H9 (cell line): ENCODE results near the gene UPF2. TPM values are rescaled to one million over a fixed set of nuclear protein-coding genes. Genes with fewer than 3 reads are reported as not detected.

Experiments used
- DNase-seq: peaks from one replicate; pipeline ENCODE4 v3.0.0-alpha.2; 2017
- H2AFZ ChIP-seq: one replicate; pipeline ENCODE4 v1.6.1; 2013; ENCODE audit warnings: mild to moderate bottlenecking, low read length, control low read depth, moderate library complexity
- H2AK5ac ChIP-seq: 2 replicates; pipeline ENCODE4 v1.6.1; 2013; ENCODE audit warnings: low read length, control low read depth, mixed read lengths; ENCODE audit not compliant: insufficient read length
- H2BK120ac ChIP-seq: one replicate; pipeline ENCODE4 v1.6.1; 2013; ENCODE audit warnings: low read depth, mild to moderate bottlenecking, low read length, control low read depth, inconsistent platforms; ENCODE audit not compliant: poor library complexity, severe bottlenecking
- H2BK12ac ChIP-seq: 2 replicates; pipeline ENCODE4 v1.6.1; 2013; ENCODE audit warnings: low read length, control low read depth, mixed read lengths, low read depth; ENCODE audit not compliant: insufficient read length
- H2BK15ac ChIP-seq: 2 replicates; pipeline ENCODE4 v1.6.1; 2013; ENCODE audit warnings: low read depth, low read length, control low read depth
- H2BK20ac ChIP-seq: one replicate; pipeline ENCODE4 v1.6.1; 2013; ENCODE audit warnings: low read depth, mild to moderate bottlenecking, low read length, control low read depth, inconsistent platforms; ENCODE audit not compliant: poor library complexity, severe bottlenecking
- H2BK5ac ChIP-seq: 2 replicates; pipeline ENCODE4 v1.6.1; 2013; ENCODE audit warnings: low read length, control low read depth, mixed read lengths; ENCODE audit not compliant: insufficient read length
- H3K14ac ChIP-seq: 2 replicates; pipeline ENCODE4 v1.6.1; 2013; ENCODE audit warnings: low read length, control low read depth; ENCODE audit not compliant: insufficient read depth
- H3K18ac ChIP-seq: 2 replicates; pipeline ENCODE4 v1.6.1; 2013; ENCODE audit warnings: low read depth, mild to moderate bottlenecking, mixed read lengths, low read length, control low read depth; ENCODE audit not compliant: insufficient read length
- H3K23ac ChIP-seq: 2 replicates; pipeline ENCODE4 v1.6.1; 2013; ENCODE audit warnings: low read length, control low read depth, mixed read lengths, low read depth; ENCODE audit not compliant: insufficient read length
- H3K23me2 ChIP-seq: 2 replicates; pipeline ENCODE4 v1.6.1; 2013; ENCODE audit warnings: low read depth, mild to moderate bottlenecking, mixed read lengths, low read length, control low read depth; ENCODE audit not compliant: insufficient read length, poor library complexity, severe bottlenecking
- H3K27ac ChIP-seq: 2 replicates; pipeline ENCODE4 v1.5.1; 2013; ENCODE audit warnings: low read length, control low read depth, mixed read lengths, low read depth; ENCODE audit not compliant: insufficient read length
- H3K27me3 ChIP-seq: 2 replicates; pipeline ENCODE4 v1.6.1; 2013; ENCODE audit warnings: low read length, control low read depth, inconsistent platforms; ENCODE audit not compliant: insufficient read depth
- H3K4ac ChIP-seq: 2 replicates; pipeline ENCODE4 v1.6.1; 2013; ENCODE audit warnings: low read depth, mild to moderate bottlenecking, control low read depth, inconsistent platforms, low read length, moderate library complexity
- H3K4me1 ChIP-seq: 2 replicates; pipeline ENCODE4 v1.6.1; 2013; ENCODE audit warnings: low read length, control low read depth, inconsistent platforms; ENCODE audit not compliant: insufficient read depth
- H3K4me2 ChIP-seq: 2 replicates; pipeline ENCODE4 v1.6.1; 2013; ENCODE audit warnings: low read length, control low read depth, mixed read lengths; ENCODE audit not compliant: insufficient read length, insufficient read depth
- H3K56ac ChIP-seq: 2 replicates; pipeline ENCODE4 v1.6.1; 2013; ENCODE audit warnings: low read depth, mild to moderate bottlenecking, mixed read lengths, low read length, control low read depth; ENCODE audit not compliant: insufficient read length
- H3K79me1 ChIP-seq: 2 replicates; pipeline ENCODE4 v1.6.1; 2013; ENCODE audit warnings: low read depth, mild to moderate bottlenecking, moderate library complexity, low read length, control low read depth, inconsistent platforms; ENCODE audit not compliant: insufficient read depth, poor library complexity, severe bottlenecking
- H3K79me2 ChIP-seq: 2 replicates; pipeline ENCODE4 v1.6.1; 2013; ENCODE audit warnings: low read length, control low read depth, inconsistent platforms; ENCODE audit not compliant: insufficient read depth
- H3K9ac ChIP-seq: 2 replicates; pipeline ENCODE4 v1.6.1; 2013; ENCODE audit warnings: low read length, control low read depth, mixed read lengths; ENCODE audit not compliant: insufficient read length; ENCODE audit errors: extremely low read depth
- H3K9me3 ChIP-seq: one replicate; pipeline ENCODE4 v1.6.1; 2013; ENCODE audit warnings: low read depth, low read length, inconsistent platforms; ENCODE audit not compliant: control insufficient read depth
- H3T11ph ChIP-seq: one replicate; pipeline ENCODE4 v1.6.1; 2013; ENCODE audit warnings: mild to moderate bottlenecking, low read length, control low read depth, inconsistent platforms
- H4K20me1 ChIP-seq: one replicate; pipeline ENCODE4 v1.6.1; 2013; ENCODE audit not compliant: control insufficient read depth, insufficient read length, insufficient read depth
- H4K5ac ChIP-seq: 2 replicates; pipeline ENCODE4 v1.6.1; 2013; ENCODE audit warnings: low read depth, mild to moderate bottlenecking, mixed read lengths, low read length, control low read depth; ENCODE audit not compliant: insufficient read length
- H4K8ac ChIP-seq: replicated peaks from 2 replicates; pipeline ENCODE4 v1.6.1; 2013; ENCODE audit warnings: low read length, control low read depth, mixed read lengths, low read depth; ENCODE audit not compliant: insufficient read length
- H4K91ac ChIP-seq: 2 replicates; pipeline ENCODE4 v1.6.1; 2013; ENCODE audit warnings: low read depth, mild to moderate bottlenecking, moderate library complexity, mixed read lengths, low read length, control low read depth; ENCODE audit not compliant: insufficient read length
- H3K27ac Mint-ChIP-seq, 3 experiments: 2 replicates in 2 of 3; 3 replicates in 1 of 3; pipeline ENCODE4 v1.8.0; 2020 to 2021; ENCODE audit warnings: mixed read lengths in 3 of 3, mild to moderate bottlenecking in 1 of 3, moderate library complexity in 1 of 3
- H3K27me3 Mint-ChIP-seq: 2 replicates; pipeline ENCODE4 v1.8.0; 2021; ENCODE audit warnings: low read depth, mild to moderate bottlenecking, moderate library complexity, mixed read lengths
- H3K36me3 Mint-ChIP-seq, 3 experiments: 2 replicates in 2 of 3; 3 replicates in 1 of 3; pipeline ENCODE4 v1.8.0; 2020 to 2021; ENCODE audit warnings: low read depth in 3 of 3, mixed read lengths in 3 of 3; ENCODE audit not compliant: insufficient read depth in 1 of 3
- H3K4me1 Mint-ChIP-seq, 2 experiments: 2 replicates each; pipeline ENCODE4 v1.8.0; 2020; ENCODE audit warnings: mixed read lengths in 2 of 2
- H3K4me3 Mint-ChIP-seq, 2 experiments: 2 replicates in 1 of 2; 3 replicates in 1 of 2; pipeline ENCODE4 v1.8.0; 2020 to 2021; ENCODE audit warnings: mild to moderate bottlenecking in 2 of 2, mixed read lengths in 2 of 2, moderate library complexity in 1 of 2
- H3K9me3 Mint-ChIP-seq, 2 experiments: 2 replicates in 1 of 2; 3 replicates in 1 of 2; pipeline ENCODE4 v1.8.0; 2020; ENCODE audit warnings: mild to moderate bottlenecking in 2 of 2, mixed read lengths in 2 of 2, moderate library complexity in 1 of 2
- WGBS: extraction: QIAGEN DNeasy Blood & Tissue Kit; methylation state at CpG from one replicate; pipeline ENCODE4 v1.1.7; 2013; ENCODE audit warnings: missing lambda C conversion rate, low lambda C conversion rate, mixed read lengths; ENCODE audit not compliant: insufficient read length; ENCODE audit errors: extremely low coverage; 5-methylcytosine and 5-hydroxymethylcytosine counted together
- total RNA-seq: library from RNA; stranded (reverse); gene quantifications from 2 replicates; pipeline ENCODE4 v1.2.1, GENCODE V29; 2021
- TF ChIP-seq, protein P1 (sequence below): fragments of 200-600 bp; sonication (generic); conservative IDR thresholded peaks from 3 replicates; pipeline ENCODE4 v1.8.0; 2021; ENCODE audit warnings: antibody characterized with exemption, mild to moderate bottlenecking

UPF2 gene
- total RNA-seq, 1 experiment from 2014 or later, result 34.1 TPM

DNA sequence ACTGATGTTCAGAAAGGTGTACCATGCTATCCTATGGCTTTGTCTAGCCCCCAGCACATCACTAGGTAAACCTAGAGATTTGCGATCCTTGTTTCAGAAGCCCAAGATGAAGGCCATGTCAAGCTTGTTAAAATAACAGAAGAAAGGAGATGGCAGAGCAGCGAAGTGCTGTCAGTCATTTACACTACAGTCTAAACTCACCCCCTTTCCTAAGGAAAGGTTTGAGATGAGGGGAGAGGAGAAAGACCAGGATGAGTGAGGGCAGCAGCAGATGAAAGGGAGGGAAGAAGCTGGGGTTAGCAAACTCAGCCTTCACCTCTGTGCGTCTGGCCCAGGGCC, 144.6 kb downstream of the UPF2 start:
- H3K27me3 Mint-ChIP-seq, result no peaks in the 10 kb centered on the region
- H4K91ac ChIP-seq, result no peak overlapping the region
- H2BK120ac ChIP-seq, result no peak overlapping the region
- no peak overlapping the region for H2AFZ ChIP-seq
- no peak overlapping the region for H4K5ac ChIP-seq
- peaks cover 8% of the 10 kb centered on the region for H3K4me1 ChIP-seq
- WGBS, result no CpG with 5 or more reads among the region's 3 CpGs
- no peak overlapping the region for H3K27ac Mint-ChIP-seq
- no peak overlapping the region for H2BK15ac ChIP-seq
- no peak overlapping the region for H2BK12ac ChIP-seq
- DNase-seq, result no peak
- no peaks in the 10 kb centered on the region for H4K20me1 ChIP-seq
- no peaks in the 10 kb centered on the region for H3K79me2 ChIP-seq
- H3K4ac ChIP-seq, result no peak overlapping the region
- H3K36me3 Mint-ChIP-seq, result no peaks in the 10 kb centered on the region
- no peak overlapping the region for H2BK5ac ChIP-seq
- no peaks in the 10 kb centered on the region for H3K9me3 ChIP-seq
- H3K14ac ChIP-seq, result no peak overlapping the region
- TF ChIP-seq, protein P1, sequence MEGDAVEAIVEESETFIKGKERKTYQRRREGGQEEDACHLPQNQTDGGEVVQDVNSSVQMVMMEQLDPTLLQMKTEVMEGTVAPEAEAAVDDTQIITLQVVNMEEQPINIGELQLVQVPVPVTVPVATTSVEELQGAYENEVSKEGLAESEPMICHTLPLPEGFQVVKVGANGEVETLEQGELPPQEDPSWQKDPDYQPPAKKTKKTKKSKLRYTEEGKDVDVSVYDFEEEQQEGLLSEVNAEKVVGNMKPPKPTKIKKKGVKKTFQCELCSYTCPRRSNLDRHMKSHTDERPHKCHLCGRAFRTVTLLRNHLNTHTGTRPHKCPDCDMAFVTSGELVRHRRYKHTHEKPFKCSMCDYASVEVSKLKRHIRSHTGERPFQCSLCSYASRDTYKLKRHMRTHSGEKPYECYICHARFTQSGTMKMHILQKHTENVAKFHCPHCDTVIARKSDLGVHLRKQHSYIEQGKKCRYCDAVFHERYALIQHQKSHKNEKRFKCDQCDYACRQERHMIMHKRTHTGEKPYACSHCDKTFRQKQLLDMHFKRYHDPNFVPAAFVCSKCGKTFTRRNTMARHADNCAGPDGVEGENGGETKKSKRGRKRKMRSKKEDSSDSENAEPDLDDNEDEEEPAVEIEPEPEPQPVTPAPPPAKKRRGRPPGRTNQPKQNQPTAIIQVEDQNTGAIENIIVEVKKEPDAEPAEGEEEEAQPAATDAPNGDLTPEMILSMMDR, result no peak
- H3K23ac ChIP-seq, result no peak overlapping the region
- no peaks in the 10 kb centered on the region for H3K79me1 ChIP-seq
- H3K9ac ChIP-seq, result no peak overlapping the region
- H3K4me3 Mint-ChIP-seq, result no peak overlapping the region
- no peaks in the 10 kb centered on the region for H3K23me2 ChIP-seq
- no peaks in the 10 kb centered on the region for H3K27me3 ChIP-seq
- no peak overlapping the region for H4K8ac ChIP-seq
- H2BK20ac ChIP-seq, result no peak overlapping the region
- no peak overlapping the region for H3K27ac ChIP-seq
- H3K18ac ChIP-seq, result no peak overlapping the region
- H3K4me2 ChIP-seq, result no peak overlapping the region
- H3K56ac ChIP-seq, result no peak overlapping the region
- no peak overlapping the region for H2AK5ac ChIP-seq
- no peaks in the 10 kb centered on the region for H3K9me3 Mint-ChIP-seq
- peaks cover 11 to 24% of the 10 kb centered on the region in 2 experiments for H3K4me1 Mint-ChIP-seq
- H3T11ph ChIP-seq, result no peak overlapping the region
